Measurements from ENCODE around the gene AGXT.

GRCh38 chr2:240919161-240919781 is 50.6 kb downstream of the AGXT start:
- TF ChIP-seq CTCF (conservative IDR thresholded peaks at IDR 0.05; ENCODE audit: low read length) (no peak), EZH2phosphoT487 (IDR thresholded peaks at IDR 0.05; ENCODE audit: borderline replicate concordance, low read depth, low read length) (no peak)
